B cell (primary cell): ENCODE measurements around the gene DEPDC1B.

Source experiments
- CTCF ChIP-seq: fragments of 200-600 bp; IDR thresholded peaks from one replicate; pipeline ENCODE4 v1.8.0; 2022; ENCODE audit warnings: antibody characterized with exemption, mild to moderate bottlenecking
- EZH2 ChIP-seq: IDR thresholded peaks from 2 replicates; pipeline ENCODE4 v1.6.1; 2012; ENCODE audit warnings: borderline replicate concordance, low read depth, mild to moderate bottlenecking, moderate library complexity, low read length; ENCODE audit not compliant: insufficient read depth, poor library complexity, severe bottlenecking

DNA sequence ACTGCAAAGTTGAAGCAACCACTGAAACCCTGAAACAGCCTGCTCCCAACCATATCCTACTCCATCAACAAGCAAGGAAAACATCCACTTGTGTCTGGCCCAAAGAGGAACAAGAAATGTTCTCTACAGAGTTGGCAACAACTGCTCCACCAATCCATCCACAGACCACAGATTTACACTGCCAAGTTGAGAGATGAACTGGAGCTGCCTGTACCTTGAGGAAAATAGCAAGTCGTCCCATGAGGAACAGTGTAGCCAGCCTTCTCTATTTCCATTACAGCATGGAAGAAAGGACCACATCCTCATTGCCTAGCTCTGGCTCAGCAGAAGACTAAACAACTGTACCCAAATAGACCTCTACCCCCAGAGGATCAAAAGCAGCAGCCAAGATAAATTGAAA, 60.4 kb downstream of the DEPDC1B start:
- TF ChIP-seq CTCF: no peak
- no peak for TF ChIP-seq EZH2
